Keratinocyte (primary cell): ENCODE data around the gene OR4F6. TPM values are rescaled to one million over a fixed set of nuclear protein-coding genes. Genes with fewer than 3 reads are reported as not detected.

Experiments
- DNase-seq: peaks from one replicate; pipeline ENCODE4 v3.0.0-alpha.2; 2011; ENCODE audit warnings: low read depth, missing footprints, low spot score
- FAIRE-seq: peaks from 2 replicates; lab custom pipeline; 2011; peaks lifted over from hg19 to GRCh38; lab: Jason Lieb, UNC
- H2AFZ ChIP-seq: 2 replicates; pipeline ENCODE4 v1.6.0; 2012; ENCODE audit warnings: low read length, control low read depth, inconsistent platforms; ENCODE audit not compliant: control insufficient read depth
- H3K27ac ChIP-seq: 2 replicates; pipeline ENCODE4 v1.5.1; 2011; ENCODE audit warnings: low read length; ENCODE audit not compliant: control insufficient read depth, insufficient read depth
- H3K27me3 ChIP-seq: 3 replicates; pipeline ENCODE4 v1.6.0; 2011; ENCODE audit warnings: low read length; ENCODE audit not compliant: control insufficient read depth, insufficient read depth; ENCODE audit errors: extremely low read depth
- H3K36me3 ChIP-seq, 2 experiments: 2 replicates in 1 of 2; 3 replicates in 1 of 2; pipeline ENCODE4 v1.5.1; 2011; ENCODE audit warnings: low read length in 2 of 2, mild to moderate bottlenecking in 1 of 2; ENCODE audit not compliant: control insufficient read depth in 2 of 2, insufficient read depth in 2 of 2; ENCODE audit errors: extremely low read depth in 1 of 2
- H3K4me1 ChIP-seq: 3 replicates; pipeline ENCODE4 v1.5.1; 2011; ENCODE audit warnings: low read length; ENCODE audit not compliant: control insufficient read depth, insufficient read depth; ENCODE audit errors: extremely low read depth
- H3K4me2 ChIP-seq: 3 replicates; pipeline ENCODE4 v1.6.0; 2011; ENCODE audit warnings: low read depth, low read length; ENCODE audit not compliant: control insufficient read depth, insufficient read depth; ENCODE audit errors: extremely low read depth
- H3K4me3 ChIP-seq, 3 experiments: fragments of 200-600 bp in 1 of 3; sonication (generic) in 1 of 3; 2 replicates in 2 of 3; 3 replicates in 1 of 3; pipeline ENCODE4 v1.5.1; 2011 to 2016; ENCODE audit warnings: low read length in 3 of 3, mild to moderate bottlenecking in 3 of 3, control low read depth in 2 of 3, inconsistent platforms in 1 of 3, low read depth in 1 of 3, mixed read lengths in 1 of 3, mixed run types in 1 of 3, moderate library complexity in 1 of 3; ENCODE audit not compliant: control insufficient read depth in 2 of 3, insufficient read depth in 2 of 3; ENCODE audit errors: extremely low read depth in 1 of 3
- H3K79me2 ChIP-seq: 2 replicates; pipeline ENCODE4 v1.6.0; 2012; ENCODE audit warnings: low read length; ENCODE audit not compliant: control insufficient read depth, insufficient read depth
- H3K9ac ChIP-seq: 3 replicates; pipeline ENCODE4 v1.6.0; 2011; ENCODE audit warnings: low read length; ENCODE audit not compliant: control insufficient read depth, insufficient read depth; ENCODE audit errors: extremely low read depth
- H3K9me1 ChIP-seq: 3 replicates; pipeline ENCODE4 v1.6.0; 2011; ENCODE audit warnings: low read length; ENCODE audit not compliant: control insufficient read depth, insufficient read depth; ENCODE audit errors: extremely low read depth
- H3K9me3 ChIP-seq: 2 replicates; pipeline ENCODE4 v1.5.1; 2012; ENCODE audit warnings: low read depth, low read length; ENCODE audit not compliant: control insufficient read depth
- H4K20me1 ChIP-seq: 3 replicates; pipeline ENCODE4 v1.6.0; 2011; ENCODE audit warnings: low read length; ENCODE audit not compliant: control insufficient read depth, insufficient read depth; ENCODE audit errors: extremely low read depth
- EZH2 ChIP-seq: IDR thresholded peaks from one replicate; pipeline ENCODE4 v1.6.1; 2012; ENCODE audit warnings: inconsistent platforms, mild to moderate bottlenecking, low read length, moderate library complexity
- dilution Hi-C: fragments of 300-500 bp; cut with MboI; formaldehyde crosslinking; loops from one replicate; pipeline ENCODE4 v1.7.0; 2020; ENCODE audit warnings: low sequenced_read_pairs; ENCODE audit not compliant: extremely low pct_ligation_motif_present
- polyA plus RNA-seq, 5 experiments: library from polyadenylated mRNA; depleted of rRNA in 3 of 5; stranded (reverse) in 3 of 5; stranded (forward) in 1 of 5; unstranded in 1 of 5; fragments of >200 nt; gene quantifications; 1 replicate in 1 of 5; 2 replicates in 3 of 5; 3 replicates in 1 of 5; pipeline versions ENCODE4 v1.2.1 to v1.2.3, GENCODE V29; 2011 to 2012; ENCODE audit warnings: missing spikeins in 2 of 5, low read depth in 1 of 5, low replicate concordance in 1 of 5
- small RNA-seq, 3 experiments: library from RNA; depleted of rRNA; stranded (forward); fragments of <200 nt; gene quantifications; one replicate each; pipeline ENCODE3, GENCODE V24; 2012; ENCODE audit warnings: low read depth in 3 of 3, low replicate concordance in 1 of 3; ENCODE audit not compliant: insufficient read length in 3 of 3
- TF ChIP-seq, protein P1 (sequence below), 3 experiments: IDR thresholded peaks in 1 of 3; conservative IDR thresholded peaks in 1 of 3; optimal IDR thresholded peaks in 1 of 3; 2 replicates in 2 of 3; 3 replicates in 1 of 3; pipeline versions ENCODE3 to v1.5.1; 2011; ENCODE audit warnings: low read length in 3 of 3, mild to moderate bottlenecking in 3 of 3, moderate library complexity in 2 of 3, control low read depth in 1 of 3, inconsistent platforms in 1 of 3; ENCODE audit not compliant: insufficient read depth in 2 of 3; ENCODE audit errors: extremely low read depth in 1 of 3

OR4F6 gene
- polyA plus RNA-seq, 1 donor (not counting 4 experiments of a cell fraction or from before 2014, with no cell fraction given): not detected

DNA sequence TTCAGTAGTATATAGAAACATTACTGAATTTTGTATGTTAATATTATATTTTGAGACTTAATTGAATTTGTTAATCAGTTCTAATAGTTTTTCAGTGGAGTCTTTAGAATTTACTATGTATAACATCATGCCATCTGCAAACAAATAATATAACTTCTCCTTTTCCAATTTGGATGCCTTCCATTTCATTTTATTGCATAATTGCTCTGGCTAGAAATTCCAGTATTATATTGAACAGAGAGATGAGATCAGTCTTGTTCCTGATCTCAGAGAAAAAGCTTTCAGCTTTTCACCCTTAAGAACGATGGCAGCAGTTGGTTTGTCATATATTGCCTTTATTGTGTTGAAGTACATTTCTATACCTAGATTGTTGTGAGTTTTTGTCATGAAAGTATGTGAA, 49.0 kb downstream of the OR4F6 start:
- Histone ChIP-seq H3K27me3 (no peaks in the 10 kb centered on the region), H3K9ac (no peak overlapping the region), H3K27ac (no peak overlapping the region), H4K20me1 (no peaks in the 10 kb centered on the region), H3K36me3 (no peaks in the 10 kb centered on the region), H3K4me3 (no peak overlapping the region), H3K4me2 (no peak overlapping the region), H3K9me3 (no peaks in the 10 kb centered on the region), H3K4me1 (no peaks in the 10 kb centered on the region), H3K9me1 (no peaks in the 10 kb centered on the region), H3K79me2 (no peaks in the 10 kb centered on the region), H2AFZ (no peak overlapping the region)
- TF ChIP-seq EZH2: no peak
- TF ChIP-seq, protein P1, sequence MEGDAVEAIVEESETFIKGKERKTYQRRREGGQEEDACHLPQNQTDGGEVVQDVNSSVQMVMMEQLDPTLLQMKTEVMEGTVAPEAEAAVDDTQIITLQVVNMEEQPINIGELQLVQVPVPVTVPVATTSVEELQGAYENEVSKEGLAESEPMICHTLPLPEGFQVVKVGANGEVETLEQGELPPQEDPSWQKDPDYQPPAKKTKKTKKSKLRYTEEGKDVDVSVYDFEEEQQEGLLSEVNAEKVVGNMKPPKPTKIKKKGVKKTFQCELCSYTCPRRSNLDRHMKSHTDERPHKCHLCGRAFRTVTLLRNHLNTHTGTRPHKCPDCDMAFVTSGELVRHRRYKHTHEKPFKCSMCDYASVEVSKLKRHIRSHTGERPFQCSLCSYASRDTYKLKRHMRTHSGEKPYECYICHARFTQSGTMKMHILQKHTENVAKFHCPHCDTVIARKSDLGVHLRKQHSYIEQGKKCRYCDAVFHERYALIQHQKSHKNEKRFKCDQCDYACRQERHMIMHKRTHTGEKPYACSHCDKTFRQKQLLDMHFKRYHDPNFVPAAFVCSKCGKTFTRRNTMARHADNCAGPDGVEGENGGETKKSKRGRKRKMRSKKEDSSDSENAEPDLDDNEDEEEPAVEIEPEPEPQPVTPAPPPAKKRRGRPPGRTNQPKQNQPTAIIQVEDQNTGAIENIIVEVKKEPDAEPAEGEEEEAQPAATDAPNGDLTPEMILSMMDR (optimal IDR thresholded peaks at IDR 0.05 in 1 of 3, IDR thresholded peaks at IDR 0.05 in 1 of 3, conservative IDR thresholded peaks at IDR 0.05 in 1 of 3; ENCODE audit: extremely low read depth in 1 of 3, insufficient read depth in 2 of 3, low read length in 3 of 3): no peak
- dilution Hi-C loops: no loop called here
- DNase-seq (no peak), FAIRE-seq (no peak)

Small RNA genes lying within 50 kb of the gene (small RNA-seq; reads per million reads assigned to genes)
- 0 reads per million in 3 experiments for gene RN7SL209P

Other genes starting within 250 kb of the OR4F6 start
- gene TM2D3, start 151.1 kb upstream of the OR4F6 start, polyA plus RNA-seq: 42.1 to 58.5 TPM (median 56.7 TPM) in 3 replicates
- 2.8 to 3.9 TPM (median 3.0 TPM) in 3 replicates for gene TARS3, start 79.0 kb upstream of the OR4F6 start, polyA plus RNA-seq
- not detected in 3 replicates for gene OR4F15, start 8.7 kb downstream of the OR4F6 start, polyA plus RNA-seq